WTC11 (cell line): ENCODE results near the gene FAM3C. TPM values are rescaled to one million over a fixed set of nuclear protein-coding genes. Genes with fewer than 3 reads are reported as not detected.

Experiments
- ATAC-seq: fragments of 200-7000 bp; cut with Tn5 transposase; 2 replicates; pipeline ENCODE4 v1.10.0; 2021; ENCODE audit warnings: mild to moderate bottlenecking, moderate library complexity
- CTCF ChIA-PET: fragments of 300-600 bp; sonication (Branson Sonifier 250); formaldehyde crosslinking; loops from one replicate; lab custom pipeline; 2021; ENCODE audit warnings: antibody characterized with exemption; lab: Charles Lee
- POLR2A ChIA-PET: fragments of 350-600 bp; sonication (Branson Sonifier 250); formaldehyde crosslinking; loops from one replicate; lab custom pipeline; 2021; ENCODE audit warnings: antibody characterized with exemption; lab: Charles Lee
- DNase-seq: peaks from one replicate; pipeline ENCODE4 v3.0.0; 2021; ENCODE audit warnings: low spot score
- H3K27ac Mint-ChIP-seq: 2 replicates; pipeline ENCODE4 v1.8.0; 2021; ENCODE audit warnings: mixed read lengths
- H3K27me3 Mint-ChIP-seq: 2 replicates; pipeline ENCODE4 v1.8.0; 2021; ENCODE audit warnings: low read depth, mild to moderate bottlenecking, moderate library complexity, mixed read lengths
- H3K36me3 Mint-ChIP-seq: 2 replicates; pipeline ENCODE4 v1.8.0; 2021; ENCODE audit warnings: mixed read lengths
- H3K4me1 Mint-ChIP-seq: 2 replicates; pipeline ENCODE4 v1.8.0; 2022; ENCODE audit warnings: mixed read lengths
- H3K4me3 Mint-ChIP-seq: 2 replicates; pipeline ENCODE4 v1.8.0; 2021; ENCODE audit warnings: mild to moderate bottlenecking, moderate library complexity, mixed read lengths
- H3K9me3 Mint-ChIP-seq: 2 replicates; pipeline ENCODE4 v1.8.0; 2021; ENCODE audit warnings: mixed read lengths
- ATF1 ChIP-seq: sonication (generic); formaldehyde crosslinking; IDR thresholded peaks from 2 replicates; pipeline ENCODE4 v1.8.1; 2023; ENCODE audit warnings: mild to moderate bottlenecking, moderate library complexity, missing genetic modification reagents
- ATF6 ChIP-seq: sonication (generic); formaldehyde crosslinking; IDR thresholded peaks from 2 replicates; pipeline ENCODE4 v1.8.1; 2023; ENCODE audit warnings: mild to moderate bottlenecking, missing genetic modification reagents
- CDX4 ChIP-seq: fragments of 250-450 bp; sonication (Bioruptor Pico); IDR thresholded peaks from 2 replicates; pipeline ENCODE4 v1.9.0; 2021; ENCODE audit warnings: moderate library complexity, mild to moderate bottlenecking, inconsistent platforms, borderline replicate concordance
- CREM ChIP-seq: sonication (generic); formaldehyde crosslinking; IDR thresholded peaks from 2 replicates; pipeline ENCODE4 v1.8.1; 2022; ENCODE audit warnings: mild to moderate bottlenecking, missing genetic modification reagents, moderate library complexity
- GABPB1 ChIP-seq: sonication (generic); formaldehyde crosslinking; IDR thresholded peaks from 2 replicates; pipeline ENCODE4 v1.8.1; 2023; ENCODE audit warnings: mild to moderate bottlenecking, missing genetic modification reagents
- HMGA2 ChIP-seq: fragments of 250-450 bp; sonication (Bioruptor Pico); IDR thresholded peaks from 2 replicates; pipeline ENCODE4 v1.4.0; 2021; ENCODE audit warnings: mild to moderate bottlenecking, moderate library complexity
- IRF2 ChIP-seq: sonication (generic); formaldehyde crosslinking; IDR thresholded peaks from 2 replicates; pipeline ENCODE4 v1.8.0; 2022; ENCODE audit warnings: low read depth, missing genetic modification reagents, borderline replicate concordance
- JAZF1 ChIP-seq: fragments of 250-450 bp; sonication (Bioruptor Pico); IDR thresholded peaks from 2 replicates; pipeline ENCODE4 v1.9.0; 2021; ENCODE audit warnings: moderate library complexity, mild to moderate bottlenecking, inconsistent platforms
- JUN ChIP-seq: sonication (generic); formaldehyde crosslinking; IDR thresholded peaks from 2 replicates; pipeline ENCODE4 v1.8.0; 2023; ENCODE audit warnings: mild to moderate bottlenecking, missing genetic modification reagents
- KAT7 ChIP-seq: sonication (generic); formaldehyde crosslinking; IDR thresholded peaks from 2 replicates; pipeline ENCODE4 v1.8.1; 2023; ENCODE audit warnings: missing genetic modification reagents, mild to moderate bottlenecking, borderline replicate concordance
- NR3C1 ChIP-seq: sonication (generic); formaldehyde crosslinking; conservative IDR thresholded peaks from 2 replicates; pipeline ENCODE4 v1.8.1; 2023; ENCODE audit warnings: low read depth, mild to moderate bottlenecking, missing genetic modification reagents
- TEAD1 ChIP-seq: sonication (generic); formaldehyde crosslinking; IDR thresholded peaks from 2 replicates; pipeline ENCODE4 v1.8.0; 2022; ENCODE audit warnings: mild to moderate bottlenecking, missing genetic modification reagents
- TEAD4 ChIP-seq: sonication (generic); formaldehyde crosslinking; IDR thresholded peaks from 2 replicates; pipeline ENCODE4 v1.8.0; 2022; ENCODE audit warnings: mild to moderate bottlenecking, missing genetic modification reagents
- TP53 ChIP-seq: sonication (generic); formaldehyde crosslinking; IDR thresholded peaks from 2 replicates; pipeline ENCODE4 v1.8.1; 2023; ENCODE audit warnings: mild to moderate bottlenecking, missing genetic modification reagents
- ZBTB21 ChIP-seq: sonication (generic); formaldehyde crosslinking; IDR thresholded peaks from 2 replicates; pipeline ENCODE4 v1.8.1; 2023; ENCODE audit warnings: mild to moderate bottlenecking, missing genetic modification reagents, borderline replicate concordance
- ZNF121 ChIP-seq: sonication (generic); formaldehyde crosslinking; IDR thresholded peaks from 2 replicates; pipeline ENCODE4 v1.8.0; 2023; ENCODE audit warnings: missing genetic modification reagents
- ZNF219 ChIP-seq: sonication (generic); formaldehyde crosslinking; IDR thresholded peaks from 2 replicates; pipeline ENCODE4 v1.8.0; 2023; ENCODE audit warnings: missing genetic modification reagents, mild to moderate bottlenecking, borderline replicate concordance
- total RNA-seq: library from RNA; stranded (reverse); gene quantifications from 3 replicates; pipeline ENCODE4 v1.2.3, GENCODE V29; 2021
- TF ChIP-seq, protein P1 (sequence below): fragments of 250-450 bp; sonication (Bioruptor Pico); IDR thresholded peaks from 2 replicates; pipeline ENCODE4 v1.9.0; 2021; ENCODE audit warnings: mild to moderate bottlenecking
- TF ChIP-seq, protein P2 (sequence below): sonication (generic); formaldehyde crosslinking; IDR thresholded peaks from 2 replicates; pipeline ENCODE4 v1.8.0; 2022; ENCODE audit warnings: mild to moderate bottlenecking, missing genetic modification reagents
- TF ChIP-seq, protein P3 (sequence below): fragments of 250-450 bp; sonication (Bioruptor Pico); IDR thresholded peaks from 2 replicates; pipeline ENCODE4 v1.8.0; 2021; ENCODE audit warnings: mild to moderate bottlenecking
- TF ChIP-seq, protein P4 (sequence below): sonication (generic); formaldehyde crosslinking; IDR thresholded peaks from 2 replicates; pipeline ENCODE4 v1.8.1; 2023; ENCODE audit warnings: mild to moderate bottlenecking, moderate library complexity, missing genetic modification reagents

Gene FAM3C
- total RNA-seq, 1 experiment from 2014 or later, result 65.7 TPM

GRCh38 chr7:121404348-121404747, 8.2 kb upstream of the FAM3C start:
- Mint-ChIP-seq H3K9me3 (no peaks in the 10 kb centered on the region), H3K27ac (no peak overlapping the region), H3K4me1 (peaks cover 7% of the 10 kb centered on the region; the same call in 1 of the 2 replicates), H3K36me3 (no peaks in the 10 kb centered on the region), H3K4me3 (no peak overlapping the region), H3K27me3 (no peaks in the 10 kb centered on the region)
- ATAC-seq, result no peak
- TF ChIP-seq ATF1 (no peak), CDX4 (CRISPR knock-in tag) (no peak), NR3C1 (no peak), ZNF219 (CRISPR knock-in tag) (no peak), ZBTB21 (CRISPR knock-in tag) (no peak), TP53 (CRISPR knock-in tag) (no peak), GABPB1 (CRISPR knock-in tag) (no peak)
- TF ChIP-seq, protein P1, sequence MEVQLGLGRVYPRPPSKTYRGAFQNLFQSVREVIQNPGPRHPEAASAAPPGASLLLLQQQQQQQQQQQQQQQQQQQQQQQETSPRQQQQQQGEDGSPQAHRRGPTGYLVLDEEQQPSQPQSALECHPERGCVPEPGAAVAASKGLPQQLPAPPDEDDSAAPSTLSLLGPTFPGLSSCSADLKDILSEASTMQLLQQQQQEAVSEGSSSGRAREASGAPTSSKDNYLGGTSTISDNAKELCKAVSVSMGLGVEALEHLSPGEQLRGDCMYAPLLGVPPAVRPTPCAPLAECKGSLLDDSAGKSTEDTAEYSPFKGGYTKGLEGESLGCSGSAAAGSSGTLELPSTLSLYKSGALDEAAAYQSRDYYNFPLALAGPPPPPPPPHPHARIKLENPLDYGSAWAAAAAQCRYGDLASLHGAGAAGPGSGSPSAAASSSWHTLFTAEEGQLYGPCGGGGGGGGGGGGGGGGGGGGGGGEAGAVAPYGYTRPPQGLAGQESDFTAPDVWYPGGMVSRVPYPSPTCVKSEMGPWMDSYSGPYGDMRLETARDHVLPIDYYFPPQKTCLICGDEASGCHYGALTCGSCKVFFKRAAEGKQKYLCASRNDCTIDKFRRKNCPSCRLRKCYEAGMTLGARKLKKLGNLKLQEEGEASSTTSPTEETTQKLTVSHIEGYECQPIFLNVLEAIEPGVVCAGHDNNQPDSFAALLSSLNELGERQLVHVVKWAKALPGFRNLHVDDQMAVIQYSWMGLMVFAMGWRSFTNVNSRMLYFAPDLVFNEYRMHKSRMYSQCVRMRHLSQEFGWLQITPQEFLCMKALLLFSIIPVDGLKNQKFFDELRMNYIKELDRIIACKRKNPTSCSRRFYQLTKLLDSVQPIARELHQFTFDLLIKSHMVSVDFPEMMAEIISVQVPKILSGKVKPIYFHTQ (CRISPR knock-in tag), result no peak
- TF ChIP-seq, protein P2, sequence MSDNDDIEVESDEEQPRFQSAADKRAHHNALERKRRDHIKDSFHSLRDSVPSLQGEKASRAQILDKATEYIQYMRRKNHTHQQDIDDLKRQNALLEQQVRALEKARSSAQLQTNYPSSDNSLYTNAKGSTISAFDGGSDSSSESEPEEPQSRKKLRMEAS (CRISPR knock-in tag), result no peak
- TF ChIP-seq, protein P3, sequence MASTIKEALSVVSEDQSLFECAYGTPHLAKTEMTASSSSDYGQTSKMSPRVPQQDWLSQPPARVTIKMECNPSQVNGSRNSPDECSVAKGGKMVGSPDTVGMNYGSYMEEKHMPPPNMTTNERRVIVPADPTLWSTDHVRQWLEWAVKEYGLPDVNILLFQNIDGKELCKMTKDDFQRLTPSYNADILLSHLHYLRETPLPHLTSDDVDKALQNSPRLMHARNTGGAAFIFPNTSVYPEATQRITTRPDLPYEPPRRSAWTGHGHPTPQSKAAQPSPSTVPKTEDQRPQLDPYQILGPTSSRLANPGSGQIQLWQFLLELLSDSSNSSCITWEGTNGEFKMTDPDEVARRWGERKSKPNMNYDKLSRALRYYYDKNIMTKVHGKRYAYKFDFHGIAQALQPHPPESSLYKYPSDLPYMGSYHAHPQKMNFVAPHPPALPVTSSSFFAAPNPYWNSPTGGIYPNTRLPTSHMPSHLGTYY (CRISPR knock-in tag), result no peak
- POLR2A ChIA-PET, result no interaction called here
- DNase-seq, result no peak
- CTCF ChIA-PET, result no interaction called here

- Mint-ChIP-seq H3K36me3 (no peaks in the 10 kb centered on the region), H3K9me3 (no peaks in the 10 kb centered on the region), H3K27ac (no peak overlapping the region), H3K4me1 (peaks cover 7% of the 10 kb centered on the region; the same call in 1 of the 2 replicates), H3K4me3 (no peak overlapping the region), H3K27me3 (no peaks in the 10 kb centered on the region)
- ATAC-seq, result no peak
- CTCF ChIA-PET, result no interaction called here
- DNase-seq, result no peak
- POLR2A ChIA-PET, result no interaction called here
- no peak for TF ChIP-seq ZBTB21 (CRISPR knock-in tag)
- TF ChIP-seq JAZF1 (CRISPR knock-in tag), result no peak
These were observed 6.6 kb upstream of the FAM3C start for GRCh38 chr7:121402701-121403100.

DNA sequence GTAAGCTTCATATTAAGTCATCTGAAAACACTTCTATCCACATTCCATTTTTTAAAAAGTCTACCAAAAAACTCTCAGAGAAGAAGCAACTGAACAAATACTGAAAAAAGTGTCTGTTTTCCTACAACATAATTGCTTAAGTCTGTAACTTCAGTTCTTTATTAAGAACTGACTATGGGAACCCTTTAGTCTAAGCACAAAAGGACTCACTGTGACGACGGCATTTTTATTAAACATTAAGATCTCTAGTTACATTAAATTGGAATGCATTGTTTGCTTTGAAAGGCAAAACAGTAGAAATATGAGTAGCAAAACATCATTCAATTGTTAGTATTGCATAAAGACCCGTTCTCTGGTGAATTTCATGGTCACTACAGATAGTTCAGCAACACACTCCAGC, 5.8 kb upstream of the FAM3C start:
- CTCF ChIA-PET, result no interaction called here
- Mint-ChIP-seq H3K9me3 (no peaks in the 10 kb centered on the region), H3K27me3 (no peaks in the 10 kb centered on the region), H3K27ac (no peak overlapping the region), H3K4me3 (no peak overlapping the region), H3K4me1 (peaks cover 4% of the 10 kb centered on the region; the same call in 1 of the 2 replicates), H3K36me3 (no peaks in the 10 kb centered on the region)
- no peak for DNase-seq
- ATAC-seq, result no peak
- POLR2A ChIA-PET, result no interaction called here
- TF ChIP-seq ATF6 (CRISPR knock-in tag) (no peak), TEAD4 (CRISPR knock-in tag) (no peak), JAZF1 (CRISPR knock-in tag) (no peak), KAT7 (CRISPR knock-in tag) (no peak), TEAD1 (CRISPR knock-in tag) (no peak), IRF2 (CRISPR knock-in tag) (no peak), ZNF121 (CRISPR knock-in tag) (no peak), JUN (CRISPR knock-in tag) (no peak), NR3C1 (no peak), HMGA2 (no peak), CREM (CRISPR knock-in tag) (no peak)
- TF ChIP-seq, protein P4, sequence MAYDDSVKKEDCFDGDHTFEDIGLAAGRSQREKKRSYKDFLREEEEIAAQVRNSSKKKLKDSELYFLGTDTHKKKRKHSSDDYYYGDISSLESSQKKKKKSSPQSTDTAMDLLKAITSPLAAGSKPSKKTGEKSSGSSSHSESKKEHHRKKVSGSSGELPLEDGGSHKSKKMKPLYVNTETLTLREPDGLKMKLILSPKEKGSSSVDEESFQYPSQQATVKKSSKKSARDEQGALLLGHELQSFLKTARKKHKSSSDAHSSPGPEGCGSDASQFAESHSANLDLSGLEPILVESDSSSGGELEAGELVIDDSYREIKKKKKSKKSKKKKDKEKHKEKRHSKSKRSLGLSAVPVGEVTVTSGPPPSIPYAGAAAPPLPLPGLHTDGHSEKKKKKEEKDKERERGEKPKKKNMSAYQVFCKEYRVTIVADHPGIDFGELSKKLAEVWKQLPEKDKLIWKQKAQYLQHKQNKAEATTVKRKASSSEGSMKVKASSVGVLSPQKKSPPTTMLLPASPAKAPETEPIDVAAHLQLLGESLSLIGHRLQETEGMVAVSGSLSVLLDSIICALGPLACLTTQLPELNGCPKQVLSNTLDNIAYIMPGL (CRISPR knock-in tag), result no peak
- TF ChIP-seq, protein P1 (CRISPR knock-in tag), result no peak
